H9 (cell line): ENCODE data around the gene SLC35B2. TPM values are rescaled to one million over a fixed set of nuclear protein-coding genes. Genes with fewer than 3 reads are reported as not detected.

Experiments
- DNase-seq: peaks from one replicate; pipeline ENCODE4 v3.0.0-alpha.2; 2017
- H2AFZ ChIP-seq: one replicate; pipeline ENCODE4 v1.6.1; 2013; ENCODE audit warnings: mild to moderate bottlenecking, low read length, control low read depth, moderate library complexity
- H2AK5ac ChIP-seq: 2 replicates; pipeline ENCODE4 v1.6.1; 2013; ENCODE audit warnings: low read length, control low read depth, mixed read lengths; ENCODE audit not compliant: insufficient read length
- H2BK120ac ChIP-seq: one replicate; pipeline ENCODE4 v1.6.1; 2013; ENCODE audit warnings: low read depth, mild to moderate bottlenecking, low read length, control low read depth, inconsistent platforms; ENCODE audit not compliant: poor library complexity, severe bottlenecking
- H2BK12ac ChIP-seq: 2 replicates; pipeline ENCODE4 v1.6.1; 2013; ENCODE audit warnings: low read length, control low read depth, mixed read lengths, low read depth; ENCODE audit not compliant: insufficient read length
- H2BK15ac ChIP-seq: 2 replicates; pipeline ENCODE4 v1.6.1; 2013; ENCODE audit warnings: low read depth, low read length, control low read depth
- H2BK20ac ChIP-seq: one replicate; pipeline ENCODE4 v1.6.1; 2013; ENCODE audit warnings: low read depth, mild to moderate bottlenecking, low read length, control low read depth, inconsistent platforms; ENCODE audit not compliant: poor library complexity, severe bottlenecking
- H2BK5ac ChIP-seq: 2 replicates; pipeline ENCODE4 v1.6.1; 2013; ENCODE audit warnings: low read length, control low read depth, mixed read lengths; ENCODE audit not compliant: insufficient read length
- H3K14ac ChIP-seq: 2 replicates; pipeline ENCODE4 v1.6.1; 2013; ENCODE audit warnings: low read length, control low read depth; ENCODE audit not compliant: insufficient read depth
- H3K18ac ChIP-seq: 2 replicates; pipeline ENCODE4 v1.6.1; 2013; ENCODE audit warnings: low read depth, mild to moderate bottlenecking, mixed read lengths, low read length, control low read depth; ENCODE audit not compliant: insufficient read length
- H3K23ac ChIP-seq: 2 replicates; pipeline ENCODE4 v1.6.1; 2013; ENCODE audit warnings: low read length, control low read depth, mixed read lengths, low read depth; ENCODE audit not compliant: insufficient read length
- H3K23me2 ChIP-seq: 2 replicates; pipeline ENCODE4 v1.6.1; 2013; ENCODE audit warnings: low read depth, mild to moderate bottlenecking, mixed read lengths, low read length, control low read depth; ENCODE audit not compliant: insufficient read length, poor library complexity, severe bottlenecking
- H3K27ac ChIP-seq: 2 replicates; pipeline ENCODE4 v1.5.1; 2013; ENCODE audit warnings: low read length, control low read depth, mixed read lengths, low read depth; ENCODE audit not compliant: insufficient read length
- H3K27me3 ChIP-seq: 2 replicates; pipeline ENCODE4 v1.6.1; 2013; ENCODE audit warnings: low read length, control low read depth, inconsistent platforms; ENCODE audit not compliant: insufficient read depth
- H3K4ac ChIP-seq: 2 replicates; pipeline ENCODE4 v1.6.1; 2013; ENCODE audit warnings: low read depth, mild to moderate bottlenecking, control low read depth, inconsistent platforms, low read length, moderate library complexity
- H3K4me1 ChIP-seq: 2 replicates; pipeline ENCODE4 v1.6.1; 2013; ENCODE audit warnings: low read length, control low read depth, inconsistent platforms; ENCODE audit not compliant: insufficient read depth
- H3K4me2 ChIP-seq: 2 replicates; pipeline ENCODE4 v1.6.1; 2013; ENCODE audit warnings: low read length, control low read depth, mixed read lengths; ENCODE audit not compliant: insufficient read length, insufficient read depth
- H3K56ac ChIP-seq: 2 replicates; pipeline ENCODE4 v1.6.1; 2013; ENCODE audit warnings: low read depth, mild to moderate bottlenecking, mixed read lengths, low read length, control low read depth; ENCODE audit not compliant: insufficient read length
- H3K79me1 ChIP-seq: 2 replicates; pipeline ENCODE4 v1.6.1; 2013; ENCODE audit warnings: low read depth, mild to moderate bottlenecking, moderate library complexity, low read length, control low read depth, inconsistent platforms; ENCODE audit not compliant: insufficient read depth, poor library complexity, severe bottlenecking
- H3K79me2 ChIP-seq: 2 replicates; pipeline ENCODE4 v1.6.1; 2013; ENCODE audit warnings: low read length, control low read depth, inconsistent platforms; ENCODE audit not compliant: insufficient read depth
- H3K9ac ChIP-seq: 2 replicates; pipeline ENCODE4 v1.6.1; 2013; ENCODE audit warnings: low read length, control low read depth, mixed read lengths; ENCODE audit not compliant: insufficient read length; ENCODE audit errors: extremely low read depth
- H3K9me3 ChIP-seq: one replicate; pipeline ENCODE4 v1.6.1; 2013; ENCODE audit warnings: low read depth, low read length, inconsistent platforms; ENCODE audit not compliant: control insufficient read depth
- H3T11ph ChIP-seq: one replicate; pipeline ENCODE4 v1.6.1; 2013; ENCODE audit warnings: mild to moderate bottlenecking, low read length, control low read depth, inconsistent platforms
- H4K20me1 ChIP-seq: one replicate; pipeline ENCODE4 v1.6.1; 2013; ENCODE audit not compliant: control insufficient read depth, insufficient read length, insufficient read depth
- H4K5ac ChIP-seq: 2 replicates; pipeline ENCODE4 v1.6.1; 2013; ENCODE audit warnings: low read depth, mild to moderate bottlenecking, mixed read lengths, low read length, control low read depth; ENCODE audit not compliant: insufficient read length
- H4K8ac ChIP-seq: replicated peaks from 2 replicates; pipeline ENCODE4 v1.6.1; 2013; ENCODE audit warnings: low read length, control low read depth, mixed read lengths, low read depth; ENCODE audit not compliant: insufficient read length
- H4K91ac ChIP-seq: 2 replicates; pipeline ENCODE4 v1.6.1; 2013; ENCODE audit warnings: low read depth, mild to moderate bottlenecking, moderate library complexity, mixed read lengths, low read length, control low read depth; ENCODE audit not compliant: insufficient read length
- H3K27ac Mint-ChIP-seq, 3 experiments: 2 replicates in 2 of 3; 3 replicates in 1 of 3; pipeline ENCODE4 v1.8.0; 2020 to 2021; ENCODE audit warnings: mixed read lengths in 3 of 3, mild to moderate bottlenecking in 1 of 3, moderate library complexity in 1 of 3
- H3K27me3 Mint-ChIP-seq: 2 replicates; pipeline ENCODE4 v1.8.0; 2021; ENCODE audit warnings: low read depth, mild to moderate bottlenecking, moderate library complexity, mixed read lengths
- H3K36me3 Mint-ChIP-seq, 3 experiments: 2 replicates in 2 of 3; 3 replicates in 1 of 3; pipeline ENCODE4 v1.8.0; 2020 to 2021; ENCODE audit warnings: low read depth in 3 of 3, mixed read lengths in 3 of 3; ENCODE audit not compliant: insufficient read depth in 1 of 3
- H3K4me1 Mint-ChIP-seq, 2 experiments: 2 replicates each; pipeline ENCODE4 v1.8.0; 2020; ENCODE audit warnings: mixed read lengths in 2 of 2
- H3K4me3 Mint-ChIP-seq, 2 experiments: 2 replicates in 1 of 2; 3 replicates in 1 of 2; pipeline ENCODE4 v1.8.0; 2020 to 2021; ENCODE audit warnings: mild to moderate bottlenecking in 2 of 2, mixed read lengths in 2 of 2, moderate library complexity in 1 of 2
- H3K9me3 Mint-ChIP-seq, 2 experiments: 2 replicates in 1 of 2; 3 replicates in 1 of 2; pipeline ENCODE4 v1.8.0; 2020; ENCODE audit warnings: mild to moderate bottlenecking in 2 of 2, mixed read lengths in 2 of 2, moderate library complexity in 1 of 2
- WGBS: extraction: QIAGEN DNeasy Blood & Tissue Kit; methylation state at CpG from one replicate; pipeline ENCODE4 v1.1.7; 2013; ENCODE audit warnings: missing lambda C conversion rate, low lambda C conversion rate, mixed read lengths; ENCODE audit not compliant: insufficient read length; ENCODE audit errors: extremely low coverage; 5-methylcytosine and 5-hydroxymethylcytosine counted together
- total RNA-seq: library from RNA; stranded (reverse); gene quantifications from 2 replicates; pipeline ENCODE4 v1.2.1, GENCODE V29; 2021
- TF ChIP-seq, protein P1 (sequence below): fragments of 200-600 bp; sonication (generic); conservative IDR thresholded peaks from 3 replicates; pipeline ENCODE4 v1.8.0; 2021; ENCODE audit warnings: antibody characterized with exemption, mild to moderate bottlenecking

The SLC35B2 gene
- total RNA-seq, 1 experiment from 2014 or later = 34.5 TPM

DNA sequence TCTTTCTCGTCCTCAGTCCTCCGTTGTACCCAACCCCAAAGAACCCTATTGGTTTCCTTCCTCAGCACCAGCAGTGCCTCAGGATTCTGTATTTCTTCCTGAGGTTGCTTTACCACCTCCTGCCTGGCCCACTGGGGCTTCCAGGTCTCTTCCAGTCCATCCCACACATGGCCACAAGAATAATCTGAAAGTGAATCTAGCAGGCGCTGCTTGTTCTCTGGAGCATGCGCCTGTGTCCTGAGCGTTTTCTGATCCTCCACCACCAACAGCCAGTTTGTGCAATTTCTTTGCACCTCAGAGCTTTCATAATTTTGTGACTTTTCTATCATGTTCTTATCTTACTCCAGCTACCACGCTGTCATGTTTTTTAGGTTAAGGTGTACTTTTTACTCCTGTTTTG, 22.1 kb downstream of the SLC35B2 start:
- no peaks in the 10 kb centered on the region for H3K9me3 ChIP-seq
- no peak overlapping the region for H3K14ac ChIP-seq
- no peak overlapping the region for H3K4ac ChIP-seq
- H4K5ac ChIP-seq = no peak overlapping the region
- H4K8ac ChIP-seq = no peak overlapping the region
- H3K27ac ChIP-seq = no peak overlapping the region
- no peak overlapping the region for H2AFZ ChIP-seq
- no peaks in the 10 kb centered on the region; the same call in 1 of the 2 replicates for H3K4me1 ChIP-seq
- H4K20me1 ChIP-seq = no peaks in the 10 kb centered on the region
- H3K23ac ChIP-seq = no peak overlapping the region
- no peak overlapping the region for H3T11ph ChIP-seq
- no peak overlapping the region for H4K91ac ChIP-seq
- H2BK20ac ChIP-seq = no peak overlapping the region
- H3K4me2 ChIP-seq = no peak overlapping the region
- no peaks in the 10 kb centered on the region for H3K27me3 ChIP-seq
- H3K27me3 Mint-ChIP-seq = peaks cover 11% of the 10 kb centered on the region
- H3K79me1 ChIP-seq = no peaks in the 10 kb centered on the region
- H3K18ac ChIP-seq = no peak overlapping the region
- no peak overlapping the region for H3K56ac ChIP-seq
- TF ChIP-seq, protein P1, sequence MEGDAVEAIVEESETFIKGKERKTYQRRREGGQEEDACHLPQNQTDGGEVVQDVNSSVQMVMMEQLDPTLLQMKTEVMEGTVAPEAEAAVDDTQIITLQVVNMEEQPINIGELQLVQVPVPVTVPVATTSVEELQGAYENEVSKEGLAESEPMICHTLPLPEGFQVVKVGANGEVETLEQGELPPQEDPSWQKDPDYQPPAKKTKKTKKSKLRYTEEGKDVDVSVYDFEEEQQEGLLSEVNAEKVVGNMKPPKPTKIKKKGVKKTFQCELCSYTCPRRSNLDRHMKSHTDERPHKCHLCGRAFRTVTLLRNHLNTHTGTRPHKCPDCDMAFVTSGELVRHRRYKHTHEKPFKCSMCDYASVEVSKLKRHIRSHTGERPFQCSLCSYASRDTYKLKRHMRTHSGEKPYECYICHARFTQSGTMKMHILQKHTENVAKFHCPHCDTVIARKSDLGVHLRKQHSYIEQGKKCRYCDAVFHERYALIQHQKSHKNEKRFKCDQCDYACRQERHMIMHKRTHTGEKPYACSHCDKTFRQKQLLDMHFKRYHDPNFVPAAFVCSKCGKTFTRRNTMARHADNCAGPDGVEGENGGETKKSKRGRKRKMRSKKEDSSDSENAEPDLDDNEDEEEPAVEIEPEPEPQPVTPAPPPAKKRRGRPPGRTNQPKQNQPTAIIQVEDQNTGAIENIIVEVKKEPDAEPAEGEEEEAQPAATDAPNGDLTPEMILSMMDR = no peak
- WGBS = no CpG with 5 or more reads among the region's 6 CpGs
- peaks cover 35 to 37% of the 10 kb centered on the region in 2 experiments for H3K4me1 Mint-ChIP-seq
- H2BK12ac ChIP-seq = no peak overlapping the region
- H3K9ac ChIP-seq = no peak overlapping the region
- no peak overlapping the region for H2BK120ac ChIP-seq
- H3K23me2 ChIP-seq = peaks cover 3% of the 10 kb centered on the region
- H2BK15ac ChIP-seq = no peak overlapping the region
- H3K9me3 Mint-ChIP-seq = no peaks in the 10 kb centered on the region; a peak in 1 of 5 replicates
- H3K4me3 Mint-ChIP-seq = no peak overlapping the region; a peak in 2 of 5 replicates
- H2AK5ac ChIP-seq = no peak overlapping the region
- H3K36me3 Mint-ChIP-seq = peaks cover 34 to 52% (median 50%) of the 10 kb centered on the region in 3 experiments; a peak in 6 of 7 replicates
- peak overlapping the region in 2 of 3 experiments; percentile 24 to 61; a peak in 3 of 7 replicates for H3K27ac Mint-ChIP-seq
- no peak for DNase-seq
- no peak overlapping the region for H2BK5ac ChIP-seq
- no peaks in the 10 kb centered on the region for H3K79me2 ChIP-seq
